ENCODE data around the gene ESCO1. TPM values are rescaled to one million over a fixed set of nuclear protein-coding genes. Genes with fewer than 3 reads are reported as not detected.

Gene ESCO1
- total RNA-seq, 1 experiment from 2014 or later, result 14.9 TPM

DNA sequence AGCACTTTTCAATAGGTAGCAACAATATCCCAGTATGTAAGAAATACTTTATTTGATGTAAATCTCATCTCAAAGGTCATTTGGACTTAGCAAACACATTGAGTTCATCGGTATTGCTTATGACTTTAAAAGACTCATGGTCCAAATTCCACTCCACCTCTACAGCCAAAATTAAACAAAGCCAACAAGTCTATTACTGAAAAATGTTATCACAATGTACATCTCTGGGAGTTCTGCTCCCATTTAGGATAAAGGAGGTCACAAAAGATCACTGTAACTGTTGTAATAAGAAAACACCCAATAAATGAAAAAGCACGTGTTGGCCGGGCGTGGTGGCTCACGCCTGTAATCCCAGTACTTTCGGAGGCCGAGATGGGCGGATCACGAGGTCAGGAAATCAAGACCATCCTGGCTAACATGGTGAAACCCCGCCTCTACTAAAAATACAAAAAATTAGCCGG is 50.0 kb downstream of the ESCO1 start:
- H3K27ac ChIP-seq (ENCODE audit: low read depth, low read length, poor library complexity, severe bottlenecking), result no peak overlapping the region

DNA sequence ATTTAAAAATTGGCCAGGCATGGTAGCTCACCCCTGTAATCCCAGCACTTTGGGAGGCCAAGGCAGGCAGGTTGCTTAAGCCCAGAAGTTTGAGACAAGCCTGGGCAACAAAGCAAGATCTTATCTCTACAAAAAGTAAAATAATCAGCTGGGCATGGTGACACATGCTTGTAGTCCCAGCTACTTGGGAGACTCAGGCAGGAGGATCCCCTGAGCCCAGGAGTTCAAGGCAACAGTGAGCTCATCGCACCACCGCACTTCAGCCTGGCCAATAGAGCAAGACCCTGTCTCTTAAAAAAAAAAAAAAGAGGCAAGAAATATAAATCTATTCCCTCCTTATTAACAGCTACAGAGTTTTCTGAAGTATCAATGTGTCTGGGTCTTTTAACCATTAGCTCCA is 51.9 kb downstream of the ESCO1 start:
- no TSS peak for BruUV-seq (replicated peaks)
- H3K4me1 ChIP-seq (ENCODE audit: insufficient read depth, low read length, poor library complexity, severe bottlenecking), result no peaks in the 10 kb centered on the region
- H3K27me3 ChIP-seq (replicated peaks; ENCODE audit: insufficient read depth, low read depth, low read length, poor library complexity), result no peaks in the 10 kb centered on the region
- ChIA-PET CTCF (interaction anchor here (0.6 kb wide), 1 partner anchor 353 kb away, joined by 3 read pairs; no protein-coding TSS in a partner anchor), POLR2A (ENCODE audit: low non-redundant PET) (no interaction called here)
- H3K4me3 ChIP-seq (ENCODE audit: low read depth, low read length, poor library complexity, severe bottlenecking), result no peak overlapping the region
- DNase-seq (ENCODE audit: low spot score), result no peak
- no peak for TF ChIP-seq EZH2 (IDR thresholded peaks at IDR 0.05; ENCODE audit: borderline replicate concordance, low read depth, low read length, poor library complexity, severe bottlenecking)
- TF ChIP-seq, protein P1, sequence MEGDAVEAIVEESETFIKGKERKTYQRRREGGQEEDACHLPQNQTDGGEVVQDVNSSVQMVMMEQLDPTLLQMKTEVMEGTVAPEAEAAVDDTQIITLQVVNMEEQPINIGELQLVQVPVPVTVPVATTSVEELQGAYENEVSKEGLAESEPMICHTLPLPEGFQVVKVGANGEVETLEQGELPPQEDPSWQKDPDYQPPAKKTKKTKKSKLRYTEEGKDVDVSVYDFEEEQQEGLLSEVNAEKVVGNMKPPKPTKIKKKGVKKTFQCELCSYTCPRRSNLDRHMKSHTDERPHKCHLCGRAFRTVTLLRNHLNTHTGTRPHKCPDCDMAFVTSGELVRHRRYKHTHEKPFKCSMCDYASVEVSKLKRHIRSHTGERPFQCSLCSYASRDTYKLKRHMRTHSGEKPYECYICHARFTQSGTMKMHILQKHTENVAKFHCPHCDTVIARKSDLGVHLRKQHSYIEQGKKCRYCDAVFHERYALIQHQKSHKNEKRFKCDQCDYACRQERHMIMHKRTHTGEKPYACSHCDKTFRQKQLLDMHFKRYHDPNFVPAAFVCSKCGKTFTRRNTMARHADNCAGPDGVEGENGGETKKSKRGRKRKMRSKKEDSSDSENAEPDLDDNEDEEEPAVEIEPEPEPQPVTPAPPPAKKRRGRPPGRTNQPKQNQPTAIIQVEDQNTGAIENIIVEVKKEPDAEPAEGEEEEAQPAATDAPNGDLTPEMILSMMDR (conservative IDR thresholded peaks at IDR 0.05; ENCODE audit: low read depth, low read length), result no peak
- H3K9me3 ChIP-seq (ENCODE audit: low read depth, low read length, poor library complexity, severe bottlenecking), result no peaks in the 10 kb centered on the region
- peaks cover 5% of the 10 kb centered on the region for H3K36me3 ChIP-seq (ENCODE audit: insufficient read depth, low read length, poor library complexity, severe bottlenecking)
- intact Hi-C loops (cut with micrococcal nuclease; ENCODE audit: unreplicated experiment), result no loop called here
- no peak overlapping the region for H3K27ac ChIP-seq (ENCODE audit: low read depth, low read length, poor library complexity, severe bottlenecking)

More for the DNA sequence above, 50.0 kb downstream of the ESCO1 start:
- intact Hi-C loops (cut with micrococcal nuclease; ENCODE audit: unreplicated experiment), result no loop called here
- BruUV-seq (replicated peaks), result no TSS peak
- DNase-seq (ENCODE audit: low spot score), result no peak
- no peaks in the 10 kb centered on the region for H3K27me3 ChIP-seq (replicated peaks; ENCODE audit: insufficient read depth, low read depth, low read length, poor library complexity)
- ChIA-PET CTCF (no interaction called here), POLR2A (ENCODE audit: low non-redundant PET) (no interaction called here)
- H3K4me3 ChIP-seq (ENCODE audit: low read depth, low read length, poor library complexity, severe bottlenecking), result no peak overlapping the region
- H3K9me3 ChIP-seq (ENCODE audit: low read depth, low read length, poor library complexity, severe bottlenecking), result no peaks in the 10 kb centered on the region
- H3K4me1 ChIP-seq (ENCODE audit: insufficient read depth, low read length, poor library complexity, severe bottlenecking), result no peaks in the 10 kb centered on the region
- TF ChIP-seq, protein P1 (conservative IDR thresholded peaks at IDR 0.05; ENCODE audit: low read depth, low read length), result no peak
- no peak for TF ChIP-seq EZH2 (IDR thresholded peaks at IDR 0.05; ENCODE audit: borderline replicate concordance, low read depth, low read length, poor library complexity, severe bottlenecking)
- peaks cover 5% of the 10 kb centered on the region for H3K36me3 ChIP-seq (ENCODE audit: insufficient read depth, low read length, poor library complexity, severe bottlenecking)

DNA sequence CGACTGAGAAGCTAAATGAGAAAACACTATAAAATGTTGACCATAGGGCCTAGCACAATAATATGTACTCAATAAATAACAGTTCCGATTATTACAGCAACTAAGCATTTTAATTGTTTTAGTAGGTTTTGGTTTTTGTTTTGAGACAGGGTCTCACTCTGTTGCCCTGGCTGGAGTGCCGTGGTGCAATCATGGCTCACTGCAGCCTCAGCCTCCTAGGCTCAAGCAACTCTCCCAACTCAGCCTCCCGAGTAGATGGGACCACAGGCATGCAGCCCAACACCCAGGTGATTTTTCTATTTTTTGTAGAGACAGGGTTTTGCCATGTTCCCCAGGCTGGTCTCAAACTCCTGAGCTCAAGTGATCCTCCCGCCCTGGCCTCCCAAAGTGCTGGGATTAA is 54.1 kb downstream of the ESCO1 start:
- H3K27me3 ChIP-seq (replicated peaks; ENCODE audit: insufficient read depth, low read depth, low read length, poor library complexity), result no peaks in the 10 kb centered on the region
- no TSS peak for BruUV-seq (replicated peaks)
- no peaks in the 10 kb centered on the region for H3K4me1 ChIP-seq (ENCODE audit: insufficient read depth, low read length, poor library complexity, severe bottlenecking)
- ChIA-PET CTCF (no interaction called here), POLR2A (ENCODE audit: low non-redundant PET) (no interaction called here)
- H3K4me3 ChIP-seq (ENCODE audit: low read depth, low read length, poor library complexity, severe bottlenecking), result no peak overlapping the region
- intact Hi-C loops (cut with micrococcal nuclease; ENCODE audit: unreplicated experiment), result no loop called here
- H3K27ac ChIP-seq (ENCODE audit: low read depth, low read length, poor library complexity, severe bottlenecking), result no peak overlapping the region
- TF ChIP-seq, protein P1 (conservative IDR thresholded peaks at IDR 0.05; ENCODE audit: low read depth, low read length), result no peak
- no peak for TF ChIP-seq EZH2 (IDR thresholded peaks at IDR 0.05; ENCODE audit: borderline replicate concordance, low read depth, low read length, poor library complexity, severe bottlenecking)
- H3K36me3 ChIP-seq (ENCODE audit: insufficient read depth, low read length, poor library complexity, severe bottlenecking), result no peaks in the 10 kb centered on the region
- no peaks in the 10 kb centered on the region for H3K9me3 ChIP-seq (ENCODE audit: low read depth, low read length, poor library complexity, severe bottlenecking)
- no peak for DNase-seq (ENCODE audit: low spot score)

Measured in A673 (cell line).